IMR-90 (cell line): ENCODE data around the gene RUNX1.

Experiments used
- BHLHE40 ChIP-seq: fragments of 150-350 bp; IDR thresholded peaks from 2 replicates; pipeline ENCODE4 v1.6.1; 2016; ENCODE audit warnings: mild to moderate bottlenecking, low read depth, low read length
- CEBPB ChIP-seq: IDR thresholded peaks from 2 replicates; pipeline ENCODE4 v1.6.1; 2012; ENCODE audit warnings: low read depth, low read length, improper control_type of control experiment
- CHD1 ChIP-seq: IDR thresholded peaks from 2 replicates; pipeline ENCODE4 v1.6.1; 2012; ENCODE audit warnings: low read depth, low read length, improper control_type of control experiment
- CTCF ChIP-seq: conservative IDR thresholded peaks from 2 replicates; pipeline ENCODE4 v1.5.1; 2012; ENCODE audit warnings: mild to moderate bottlenecking, low read depth, low read length, improper control_type of control experiment
- MAFK ChIP-seq: IDR thresholded peaks from 2 replicates; pipeline ENCODE4 v1.6.1; 2012; ENCODE audit warnings: low read depth, low read length, improper control_type of control experiment
- MAZ ChIP-seq: IDR thresholded peaks from 2 replicates; pipeline ENCODE4 v1.6.1; 2012; ENCODE audit warnings: low read depth, mild to moderate bottlenecking, low read length, improper control_type of control experiment, moderate library complexity, borderline replicate concordance
- NFE2L2 ChIP-seq: fragments of 150-350 bp; IDR thresholded peaks from 2 replicates; pipeline ENCODE4 v1.6.1; 2016; ENCODE audit warnings: low read depth, mild to moderate bottlenecking, low read length
- POLR2A ChIP-seq: IDR thresholded peaks from 2 replicates; pipeline ENCODE4 v1.6.1; 2012; ENCODE audit warnings: mild to moderate bottlenecking, low read depth, low read length
- RAD21 ChIP-seq: IDR thresholded peaks from 2 replicates; pipeline ENCODE4 v1.6.1; 2012; ENCODE audit warnings: low read length, improper control_type of control experiment
- RFX5 ChIP-seq: IDR thresholded peaks from 2 replicates; pipeline ENCODE4 v1.8.0; 2012; ENCODE audit warnings: low read depth, mild to moderate bottlenecking, low read length, moderate library complexity
- USF2 ChIP-seq: fragments of 150-350 bp; IDR thresholded peaks from 2 replicates; pipeline ENCODE4 v1.6.1; 2017; ENCODE audit warnings: mild to moderate bottlenecking, antibody characterized with exemption, low read length, low read depth

GRCh38 chr21:35017256-35017655 is 31.8 kb downstream of the RUNX1 start:
- TF ChIP-seq MAFK = no peak
- no peak for TF ChIP-seq CTCF
- no peak for TF ChIP-seq BHLHE40
- peak; percentile 40 for TF ChIP-seq CEBPB
- no peak for TF ChIP-seq POLR2A
- no peak for TF ChIP-seq CHD1
- TF ChIP-seq MAZ = no peak
- TF ChIP-seq USF2 = no peak
- no peak for TF ChIP-seq RAD21
- TF ChIP-seq RFX5 = no peak
- TF ChIP-seq NFE2L2 = no peak
